Measurements from ENCODE around the gene ACKR4.
"Not testable (repeated sequence)": the region's sequence is repeated elsewhere in the genome, so short reads cannot be mapped to it uniquely, and the experiment has no call there.

Gene ACKR4

DNA sequence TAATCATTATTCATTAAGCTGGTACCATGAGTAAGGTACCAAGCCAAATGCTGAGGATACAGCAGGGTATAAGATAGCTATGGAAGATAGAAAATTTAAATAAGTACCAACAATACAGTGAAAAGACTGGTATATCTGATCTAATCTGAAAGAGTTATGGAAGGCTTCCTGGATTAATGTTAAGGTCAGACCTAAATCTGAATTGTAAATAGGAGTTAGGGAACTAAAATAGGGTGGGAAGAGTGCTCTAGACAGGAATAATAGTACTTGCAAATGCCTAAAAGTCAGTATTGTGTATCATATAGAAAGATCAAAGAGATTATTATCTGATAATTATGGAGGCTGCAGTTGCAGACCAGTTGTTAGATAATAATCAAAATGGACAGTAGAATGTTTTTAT is 2.6 kb upstream of the ACKR4 start:
- DNase-seq (ENCODE audit: low spot score): no peak

DNA sequence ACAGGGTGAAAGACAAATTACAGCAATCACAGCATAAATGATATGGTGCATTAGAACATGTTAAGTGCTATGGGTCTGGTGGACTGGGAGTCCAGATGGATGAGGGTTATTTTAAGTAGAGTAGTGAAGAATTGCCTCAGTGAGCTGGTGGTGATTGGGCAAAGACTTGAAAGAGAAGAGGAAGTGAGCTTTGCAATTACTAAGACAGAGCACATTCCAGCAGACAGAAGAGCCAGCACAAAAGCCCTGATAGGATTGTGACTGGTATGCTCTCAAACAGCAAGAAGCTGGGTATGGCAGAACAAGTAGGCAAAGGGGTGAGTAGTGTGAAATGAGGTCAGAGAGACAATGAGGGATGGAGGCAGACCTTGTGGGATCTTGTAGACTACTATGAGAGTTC is 2.1 kb upstream of the ACKR4 start:
- peak; percentile 41 for DNase-seq (ENCODE audit: low spot score)

DNA sequence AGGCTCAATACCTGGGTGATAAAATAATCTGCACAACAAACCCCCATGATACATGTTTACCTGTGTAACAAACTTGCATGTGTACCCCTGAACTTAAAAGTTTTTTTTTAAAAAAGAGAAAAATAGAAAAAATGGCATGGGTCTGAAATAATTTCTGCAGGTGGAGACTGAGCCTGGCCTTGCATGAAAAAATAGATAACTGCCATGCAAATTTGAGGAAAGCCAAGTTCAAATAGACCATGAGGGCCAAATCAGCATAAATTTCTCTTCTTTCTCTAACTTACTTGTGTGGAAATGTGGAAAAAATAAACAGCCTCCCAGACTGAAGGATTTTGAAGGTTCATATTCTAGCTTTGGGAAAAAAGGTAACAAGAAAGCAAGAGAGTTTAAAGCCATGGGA is 744 bp upstream of the ACKR4 start:
- DNase-seq (ENCODE audit: low spot score): no peak

DNA sequence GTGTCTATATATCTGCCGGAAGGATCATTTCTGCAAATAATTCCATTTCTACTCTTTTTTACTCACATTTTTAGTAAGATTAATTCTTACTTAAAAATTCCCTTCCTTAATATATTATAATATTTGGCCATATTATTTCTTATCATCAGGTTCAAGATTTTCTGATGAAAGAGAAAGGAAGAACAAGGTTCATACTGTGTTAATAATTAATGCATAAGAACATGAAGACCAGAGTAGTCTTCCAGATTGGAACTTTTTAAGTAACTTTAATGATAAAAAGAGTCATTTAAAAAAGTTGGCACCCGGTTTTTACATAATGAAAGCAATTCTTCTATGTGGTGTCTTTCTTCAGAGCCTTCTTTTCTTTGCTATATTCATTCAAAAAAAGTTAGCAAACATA is 590 bp downstream of the ACKR4 start:
- no peak for DNase-seq (ENCODE audit: low spot score)

DNA sequence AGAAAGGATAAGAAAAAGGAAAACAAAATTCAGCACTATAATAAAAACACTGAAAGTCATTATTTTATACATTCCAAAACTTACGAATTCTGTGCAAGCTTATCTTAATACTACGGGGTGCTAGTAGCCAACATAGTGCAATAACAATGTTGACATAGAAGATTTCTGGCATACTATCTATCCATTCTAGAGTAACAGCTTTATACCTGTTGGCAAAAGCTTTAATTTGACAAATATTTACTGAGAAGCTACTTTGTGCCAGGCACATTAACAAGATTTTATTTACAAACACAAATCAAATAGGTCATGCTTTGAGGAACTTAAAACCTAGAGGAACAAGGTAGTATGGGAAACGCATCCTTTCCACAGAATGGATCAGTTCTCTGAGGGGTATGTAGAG is 1.1 kb downstream of the ACKR4 start:
- no peak for DNase-seq (ENCODE audit: low spot score)

DNA sequence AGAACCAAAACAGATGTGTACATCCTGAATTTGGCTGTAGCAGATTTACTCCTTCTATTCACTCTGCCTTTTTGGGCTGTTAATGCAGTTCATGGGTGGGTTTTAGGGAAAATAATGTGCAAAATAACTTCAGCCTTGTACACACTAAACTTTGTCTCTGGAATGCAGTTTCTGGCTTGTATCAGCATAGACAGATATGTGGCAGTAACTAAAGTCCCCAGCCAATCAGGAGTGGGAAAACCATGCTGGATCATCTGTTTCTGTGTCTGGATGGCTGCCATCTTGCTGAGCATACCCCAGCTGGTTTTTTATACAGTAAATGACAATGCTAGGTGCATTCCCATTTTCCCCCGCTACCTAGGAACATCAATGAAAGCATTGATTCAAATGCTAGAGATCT is 3.5 kb downstream of the ACKR4 start:
- DNase-seq (ENCODE audit: low spot score): not testable (repeated sequence)

DNA sequence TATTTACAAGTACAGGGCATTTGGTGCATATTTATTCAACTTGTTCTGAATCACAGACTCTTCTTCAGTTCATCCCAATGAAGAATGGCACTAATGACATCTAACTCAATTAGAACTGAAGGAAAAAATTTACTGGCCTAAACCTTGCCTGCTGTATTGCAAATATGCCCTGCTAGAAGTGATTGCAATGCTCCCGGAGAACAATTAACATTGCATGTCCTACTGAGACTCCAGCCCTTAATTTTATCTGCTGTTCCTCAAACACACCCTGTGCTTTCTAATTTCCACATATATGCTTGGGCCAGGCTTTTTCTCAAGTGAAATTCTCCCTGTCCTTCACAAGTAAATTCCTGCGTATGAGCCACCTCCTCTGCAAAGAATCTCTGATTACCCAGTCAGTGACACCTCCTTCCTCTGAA is 8.3 kb downstream of the ACKR4 start:
- no peak for DNase-seq (ENCODE audit: low spot score)

DNA sequence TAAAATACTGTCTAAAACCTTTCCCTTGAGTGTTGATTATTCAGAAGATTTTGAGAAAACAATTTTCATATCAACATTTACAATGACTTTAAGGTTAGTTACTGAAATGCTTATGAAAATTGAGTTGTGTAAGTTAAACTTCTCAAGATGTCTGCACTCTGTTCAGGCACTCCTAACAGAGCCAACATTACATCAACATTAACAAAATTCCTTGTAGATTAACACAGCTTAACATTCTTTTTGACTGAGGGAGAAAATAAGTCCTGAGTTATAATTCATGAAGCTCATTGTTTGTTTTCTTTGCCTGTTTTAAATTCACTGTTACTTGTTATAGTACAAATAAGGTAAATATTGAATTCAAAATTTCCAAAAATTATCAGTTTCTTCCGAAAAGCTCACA is 9.0 kb downstream of the ACKR4 start:
- no peak for DNase-seq (ENCODE audit: low spot score)

DNA sequence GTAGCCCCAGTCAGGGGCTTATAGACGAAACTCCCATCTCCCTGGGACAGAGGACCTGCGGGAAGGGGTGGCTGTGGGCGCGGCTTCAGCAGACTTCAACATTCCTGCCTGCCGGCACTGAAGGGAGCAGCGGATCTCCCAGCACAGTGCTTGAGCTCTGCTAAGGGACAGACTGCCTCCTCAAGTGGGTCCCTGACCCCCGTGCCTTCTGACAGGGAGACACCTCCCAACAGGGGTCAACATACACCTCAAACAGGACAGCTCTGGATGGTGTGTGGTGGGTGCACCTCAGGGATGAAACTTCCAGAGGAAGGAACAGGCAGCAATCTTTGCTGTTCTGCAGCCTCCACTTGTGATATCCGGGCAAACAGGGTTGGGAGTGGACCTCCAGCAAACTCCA is 9.6 kb downstream of the ACKR4 start:
- DNase-seq (ENCODE audit: low spot score): not testable (repeated sequence)

DNA sequence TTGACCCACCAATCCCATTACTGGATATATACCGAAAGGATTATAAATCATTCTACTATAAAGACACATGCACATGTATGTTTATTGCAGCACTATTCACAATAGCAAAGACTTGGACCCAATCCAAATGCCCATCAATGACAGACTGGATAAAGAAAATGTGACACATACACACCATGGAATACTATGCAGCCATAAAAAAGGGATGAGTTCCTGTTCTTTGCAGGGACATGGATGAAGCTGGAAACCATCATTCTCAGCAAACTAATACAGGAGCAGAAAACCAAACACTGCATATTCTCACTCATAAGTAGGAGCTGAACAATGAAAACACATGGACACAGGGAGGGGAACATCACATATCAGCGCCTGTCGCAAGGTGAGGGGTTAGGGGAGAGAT is 18.2 kb downstream of the ACKR4 start:
- DNase-seq (ENCODE audit: low spot score): not testable (repeated sequence)

DNA sequence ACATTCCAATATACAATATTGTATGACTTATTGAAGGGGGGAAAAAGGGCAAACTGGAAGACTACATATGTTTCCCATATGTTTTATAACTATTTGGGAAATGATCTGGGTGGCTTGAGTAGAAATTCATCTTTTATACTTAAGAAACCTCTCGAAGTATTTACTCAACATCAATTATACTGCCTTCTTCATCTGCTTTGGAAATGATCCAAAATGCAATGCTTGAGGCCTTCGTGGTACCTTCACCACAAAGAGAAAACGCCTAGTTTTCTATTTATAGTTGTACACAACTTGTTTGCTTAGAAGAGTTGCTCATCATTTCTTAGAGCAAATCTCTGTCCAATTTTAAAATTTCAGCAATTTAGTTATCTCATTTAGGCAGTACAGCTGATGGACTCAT is 18.8 kb downstream of the ACKR4 start:
- DNase-seq (ENCODE audit: low spot score): no peak

DNA sequence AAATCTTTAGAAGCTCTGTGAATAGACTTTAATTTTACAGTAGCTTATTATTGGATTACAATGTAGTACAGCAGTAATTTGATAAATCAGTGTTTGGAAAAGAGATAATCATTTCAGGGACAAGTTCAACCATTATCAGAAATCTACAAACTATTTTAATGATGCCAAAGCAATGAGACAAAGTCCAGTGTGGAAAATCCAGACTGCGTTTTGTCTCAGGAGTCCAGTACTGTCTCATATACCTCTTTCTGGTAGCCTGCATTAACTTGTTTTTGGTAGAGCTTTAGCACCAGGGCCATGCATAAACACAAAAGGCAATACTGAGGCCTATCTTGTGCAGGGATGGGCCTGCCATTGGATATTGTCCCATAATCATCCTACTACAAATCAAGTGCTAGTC is 19.7 kb downstream of the ACKR4 start:
- DNase-seq (ENCODE audit: low spot score): no peak

DNA sequence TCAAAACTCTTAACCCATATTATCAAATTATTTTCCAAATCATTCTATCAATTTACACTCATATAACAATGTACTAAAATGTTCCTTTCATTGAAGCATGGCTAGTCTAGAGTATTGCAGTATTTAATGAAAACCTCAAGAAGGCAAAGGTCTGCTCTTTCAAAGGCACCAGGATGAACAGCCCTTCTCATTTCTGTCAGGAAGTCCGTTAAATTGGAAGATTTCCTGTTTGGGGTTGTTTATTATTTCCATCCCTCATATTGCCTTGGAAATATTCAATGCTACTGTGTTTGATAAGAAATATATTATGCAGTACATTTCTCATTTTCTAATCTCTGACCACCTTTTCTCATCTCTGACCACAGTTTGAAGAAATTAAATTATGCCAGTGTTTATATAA is 25.1 kb downstream of the ACKR4 start:
- DNase-seq (ENCODE audit: low spot score): no peak

DNA sequence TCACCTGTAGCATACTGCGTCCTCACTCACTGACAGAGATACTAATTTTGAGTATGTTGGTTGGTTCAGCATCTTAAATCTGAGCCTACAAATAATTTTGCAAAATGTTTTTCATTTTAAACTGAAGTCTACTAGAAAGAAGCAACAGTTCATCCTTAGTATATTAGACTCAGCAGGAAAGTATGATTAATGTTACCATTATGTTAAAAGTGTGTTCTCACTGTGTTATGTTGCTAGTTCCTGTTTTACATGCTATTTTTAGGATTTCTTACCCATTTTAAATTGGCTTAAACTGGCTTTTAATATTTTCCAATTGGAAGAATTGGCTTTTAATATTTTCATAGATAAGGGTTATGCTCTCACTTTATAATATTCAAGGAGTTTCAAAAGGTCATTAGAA is 25.7 kb downstream of the ACKR4 start:
- DNase-seq (ENCODE audit: low spot score): no peak

DNA sequence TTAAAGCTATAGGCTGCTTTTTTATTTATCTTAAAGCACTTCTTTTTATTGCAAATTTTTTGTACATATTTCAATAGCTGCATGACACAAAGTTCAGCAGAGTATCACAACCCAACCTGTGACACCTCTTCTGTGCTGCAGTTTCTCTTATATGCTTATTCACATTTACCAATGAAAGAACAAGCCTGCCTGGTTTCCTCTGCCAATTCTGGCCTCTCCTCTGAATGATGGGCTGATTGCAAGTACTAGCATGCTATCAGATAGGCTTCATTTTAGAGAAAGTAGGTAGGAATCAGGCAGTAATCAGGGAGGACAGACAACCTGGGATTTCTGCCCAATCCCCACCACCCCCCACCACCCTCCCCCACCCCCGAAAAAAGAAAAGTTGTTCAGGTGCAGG is 26.6 kb downstream of the ACKR4 start:
- DNase-seq (ENCODE audit: low spot score): no peak

DNA sequence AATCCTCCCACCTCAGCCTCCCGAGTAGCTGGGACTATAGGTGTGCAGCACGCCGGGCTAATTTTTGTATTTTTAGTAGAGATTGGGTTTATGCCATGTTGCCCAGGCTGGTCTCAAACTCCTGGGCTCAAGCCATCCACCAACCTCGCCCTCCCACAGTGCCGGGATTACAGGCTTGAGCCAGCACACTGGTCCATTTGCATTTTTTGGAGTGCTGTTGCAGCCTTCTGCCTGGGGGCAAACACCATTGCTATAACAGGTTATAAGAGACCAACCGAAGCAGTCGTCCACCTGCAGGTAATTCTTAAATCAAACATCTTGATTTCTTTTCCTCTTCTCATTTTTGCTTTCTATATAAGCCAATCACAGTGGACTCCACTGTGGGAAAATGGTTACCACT is 27.7 kb downstream of the ACKR4 start:
- no peak for DNase-seq (ENCODE audit: low spot score)

DNA sequence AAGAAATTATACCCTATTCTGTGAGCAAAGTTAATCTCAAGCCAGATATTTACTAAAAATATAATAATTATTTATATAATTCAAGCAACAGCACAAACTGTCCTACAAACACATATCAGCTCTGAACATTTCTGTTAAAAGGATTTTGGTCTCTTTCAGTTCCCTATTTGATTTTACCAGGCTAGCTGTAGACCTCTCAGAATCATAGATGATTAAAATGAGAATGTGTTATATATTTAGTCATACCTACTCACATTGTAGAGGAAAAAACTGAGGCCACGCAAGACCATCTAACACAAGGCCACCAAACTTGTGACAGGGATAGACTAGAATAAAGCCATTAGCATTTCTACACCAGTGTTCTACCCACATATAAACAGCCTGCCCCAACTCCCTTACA is 28.5 kb downstream of the ACKR4 start:
- DNase-seq (ENCODE audit: low spot score): no peak

DNA sequence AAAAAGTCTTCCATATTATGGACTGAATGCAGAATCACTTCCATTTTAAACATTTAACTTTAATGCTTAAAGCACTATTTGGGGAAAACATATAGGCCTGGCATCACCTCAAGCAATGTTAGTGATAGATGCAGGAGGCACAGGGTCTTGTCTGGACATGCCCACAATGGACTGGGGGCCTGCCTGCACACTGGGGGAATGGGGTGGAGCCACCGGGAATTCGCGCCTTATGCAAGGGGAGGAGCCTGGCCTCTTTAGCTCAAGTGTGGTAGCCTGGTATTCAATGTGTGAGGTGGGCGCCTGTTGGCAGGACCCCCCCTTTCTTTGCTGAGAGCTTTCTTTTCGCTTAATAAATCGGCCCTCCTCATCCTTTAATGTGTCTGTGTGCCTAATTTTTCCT is 29.9 kb downstream of the ACKR4 start:
- DNase-seq (ENCODE audit: low spot score): no peak

DNA sequence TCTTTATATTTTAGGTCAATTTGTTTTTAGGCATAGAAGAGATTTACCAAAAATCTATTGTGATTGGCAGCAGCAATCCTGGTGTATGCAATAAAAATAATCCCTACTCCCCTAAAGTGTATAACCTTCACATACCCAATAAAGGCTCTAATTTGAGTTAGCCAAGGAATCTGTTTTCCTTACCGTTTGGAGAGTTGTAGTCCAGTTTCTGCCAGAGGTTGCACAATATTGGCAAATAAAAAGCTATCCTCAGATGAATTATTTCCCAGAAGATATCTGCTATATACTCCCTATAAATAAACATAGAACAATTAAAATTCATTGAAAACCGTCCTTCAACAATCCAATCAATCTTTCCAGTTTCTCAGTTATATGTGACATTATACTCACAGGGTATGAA is 31.1 kb downstream of the ACKR4 start:
- no peak for DNase-seq (ENCODE audit: low spot score)

DNA sequence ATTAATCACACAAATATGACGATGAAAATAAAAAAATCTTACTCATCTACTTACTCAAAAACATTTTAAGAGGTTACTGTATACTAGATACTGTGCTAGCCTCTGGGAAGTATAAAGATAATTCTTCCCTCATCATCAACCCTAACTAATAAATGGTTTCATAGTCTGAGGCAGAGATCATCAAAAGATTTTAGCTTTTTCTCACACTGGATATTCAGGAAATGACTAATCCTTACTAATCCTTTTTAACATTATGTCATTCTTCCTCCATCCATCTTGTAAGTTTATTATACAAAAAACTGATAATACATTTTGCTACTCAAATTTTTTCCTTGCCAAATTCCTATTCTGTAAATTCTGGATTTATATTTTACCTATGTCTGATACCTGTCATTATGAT is 32.9 kb downstream of the ACKR4 start:
- peak; percentile 91 for DNase-seq (ENCODE audit: low spot score)

DNA sequence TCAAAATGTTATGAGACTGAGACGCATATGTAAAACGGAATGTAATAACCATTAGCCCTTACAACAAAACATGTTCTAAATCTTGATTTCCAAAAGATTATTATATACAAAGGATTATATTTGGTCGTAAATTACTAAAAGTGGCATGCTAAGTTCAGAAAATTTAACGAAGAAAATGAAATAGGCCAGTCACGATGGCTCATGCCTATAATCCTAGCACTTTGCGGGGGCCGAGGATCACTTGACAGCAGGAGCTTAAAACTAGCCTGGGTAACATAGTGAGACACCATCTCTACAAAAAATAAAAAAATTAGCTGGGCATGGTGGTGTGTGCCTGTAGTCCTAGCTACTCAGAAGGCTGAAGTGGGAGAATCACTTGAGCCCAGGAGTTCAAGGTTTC is 33.5 kb downstream of the ACKR4 start:
- no peak for DNase-seq (ENCODE audit: low spot score)

DNA sequence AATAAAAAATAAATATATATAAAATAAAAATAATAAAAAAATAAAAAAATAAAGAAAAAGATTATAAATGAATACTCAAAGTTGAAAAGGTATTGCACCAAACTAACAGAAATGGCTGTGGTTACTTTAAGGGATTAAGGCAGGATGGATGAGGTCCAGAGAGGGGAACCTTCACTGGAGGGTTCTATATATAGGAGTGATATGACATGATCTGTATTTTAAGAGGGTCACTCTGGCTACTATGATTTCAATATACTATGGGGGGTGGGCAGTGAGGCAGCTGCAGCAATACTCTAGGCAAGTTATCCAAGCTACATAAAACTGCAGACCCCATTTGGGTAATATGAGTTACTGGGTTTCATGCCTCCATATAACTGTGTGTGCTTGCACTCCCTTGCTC is 38.0 kb downstream of the ACKR4 start:
- no peak for DNase-seq (ENCODE audit: low spot score)

DNA sequence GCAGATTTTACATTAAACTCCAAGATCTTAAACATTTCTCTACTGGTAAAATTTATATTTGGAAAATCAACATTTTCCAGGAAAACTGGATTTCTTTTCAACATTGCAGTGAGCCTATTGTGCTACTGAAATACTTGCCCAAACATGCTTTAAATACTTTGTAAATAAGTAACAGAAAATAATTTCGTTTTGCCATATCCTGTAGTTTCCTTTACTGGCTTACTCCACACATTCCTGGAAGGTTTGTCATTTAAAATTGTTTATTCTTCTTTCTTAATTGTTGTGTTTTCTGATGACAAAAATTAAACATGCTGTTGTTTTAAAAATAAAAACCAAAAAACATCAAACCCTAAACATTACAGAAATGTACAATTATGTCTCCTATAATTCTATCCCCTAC is 40.5 kb downstream of the ACKR4 start:
- no peak for DNase-seq (ENCODE audit: low spot score)

DNA sequence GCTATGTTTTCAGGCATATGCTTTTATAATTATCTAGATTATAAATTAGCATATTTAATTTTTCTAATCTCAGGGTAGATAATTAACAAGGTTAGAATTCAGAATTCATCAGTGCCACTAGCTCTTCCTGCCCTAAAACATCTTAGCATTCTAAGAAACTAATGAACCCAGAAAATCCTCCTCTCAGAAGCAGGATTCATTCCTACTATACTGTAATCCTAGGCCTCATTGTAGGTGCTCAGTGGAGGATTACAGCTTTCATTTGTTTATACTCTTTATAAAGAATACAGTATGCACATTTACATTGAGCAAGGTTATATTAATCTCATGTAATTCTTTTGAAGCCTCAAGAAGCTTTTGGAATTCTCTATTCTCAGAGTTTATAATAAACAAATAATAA is 41.6 kb downstream of the ACKR4 start:
- DNase-seq (ENCODE audit: low spot score): no peak

DNA sequence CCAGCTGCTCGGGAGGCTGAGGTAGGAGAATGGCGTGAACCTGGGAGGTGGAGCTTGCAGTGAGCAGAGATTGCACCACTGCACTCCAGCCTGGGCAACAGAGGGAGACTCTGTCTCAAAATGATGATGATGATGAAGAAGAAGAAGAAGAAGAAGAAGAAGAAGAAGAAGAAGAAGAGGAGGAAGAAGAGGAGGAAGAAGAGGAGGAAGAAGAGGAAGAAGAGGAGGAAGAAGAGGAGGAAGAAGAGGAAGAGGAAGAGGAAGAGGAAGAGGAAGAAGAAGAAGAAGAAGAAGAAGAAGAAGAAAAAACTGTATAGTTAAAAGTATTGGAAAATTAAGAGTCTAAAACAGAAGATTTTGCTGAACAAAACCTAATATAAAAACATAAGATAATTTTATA is 44.4 kb downstream of the ACKR4 start:
- not testable (repeated sequence) for DNase-seq (ENCODE audit: low spot score)
